PFSK-1 (cell line): ENCODE results near the gene AIP.
A peak's percentile ranks its signal among the peaks of the same experiment; 100 is the strongest.

Experiments
- FOXP2 ChIP-seq: optimal IDR thresholded peaks from 2 replicates; pipeline ENCODE3; 2011; ENCODE audit warnings: borderline replicate concordance, control low read depth, inconsistent platforms; ENCODE audit not compliant: insufficient read depth; ENCODE audit errors: extremely low read length, extremely low read depth
- POLR2AphosphoS5 ChIP-seq: IDR thresholded peaks from 2 replicates; pipeline ENCODE4 v1.6.1; 2012; ENCODE audit warnings: low read depth, mild to moderate bottlenecking, control low read depth, low read length, moderate library complexity
- REST ChIP-seq, 2 experiments: IDR thresholded peaks; 2 replicates each; pipeline versions ENCODE4 v1.6.1 to v1.8.0; 2011 to 2012; ENCODE audit warnings: low read depth in 2 of 2, low read length in 2 of 2, control low read depth in 1 of 2, inconsistent platforms in 1 of 2, mild to moderate bottlenecking in 1 of 2, moderate library complexity in 1 of 2; ENCODE audit not compliant: insufficient read depth in 1 of 2
- SIN3A ChIP-seq: IDR thresholded peaks from 2 replicates; pipeline ENCODE4 v1.6.1; 2012; ENCODE audit warnings: mild to moderate bottlenecking, low read length, moderate library complexity, borderline replicate concordance; ENCODE audit not compliant: insufficient read depth
- TAF1 ChIP-seq: IDR thresholded peaks from 2 replicates; pipeline ENCODE4 v1.6.1; 2012; ENCODE audit warnings: low read length, control low read depth, borderline replicate concordance; ENCODE audit not compliant: insufficient read depth

Gene AIP

GRCh38 chr11:67507864-67508485, 25.1 kb downstream of the AIP start, which contains the start of gene CDK2AP2:
Gene CDK2AP2 (minus strand): TSS chr11:67508162. CDS start chr11:67508082, 80 bp downstream.
- TF ChIP-seq TAF1 = no peak
- TF ChIP-seq SIN3A = peak; percentile 58; the same call in 1 of the 2 replicates
- no peak for TF ChIP-seq FOXP2
- TF ChIP-seq POLR2AphosphoS5 = peak; percentile 77
- no peak for TF ChIP-seq REST (IDR thresholded peaks at IDR 0.05; ENCODE audit: insufficient read depth in 1 of 2, low read depth in 2 of 2, low read length in 2 of 2)

DNA sequence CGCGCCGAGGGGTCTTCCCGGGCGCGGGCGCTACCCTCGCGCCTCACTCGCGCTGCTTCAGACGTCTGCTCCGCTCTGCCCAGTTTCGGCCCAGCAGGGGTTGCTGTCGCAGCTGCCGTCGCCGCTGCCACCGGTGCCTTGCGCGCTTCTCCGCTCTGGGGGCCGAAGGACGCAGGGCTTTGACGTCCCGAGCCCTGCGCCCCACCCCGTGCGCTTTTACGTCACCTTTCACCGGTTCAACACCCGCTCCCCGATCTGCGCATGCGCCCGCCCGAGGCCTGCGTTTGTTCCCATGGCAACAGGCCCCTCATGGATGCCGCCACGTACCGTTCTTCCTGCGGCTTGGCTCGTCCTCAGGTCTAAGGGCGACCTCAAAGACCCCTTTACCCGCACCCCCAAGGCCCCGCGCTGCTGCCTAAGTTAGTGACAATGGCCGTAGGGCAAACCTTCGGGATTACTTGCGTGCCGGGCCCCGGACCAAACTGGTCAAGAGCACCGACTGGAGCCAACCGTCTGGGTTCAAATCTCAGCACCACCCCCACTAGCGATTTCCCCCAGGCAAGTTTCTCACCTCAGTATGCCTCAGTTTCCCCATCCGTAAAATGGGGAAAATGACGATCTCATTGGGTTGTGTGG, 25.8 kb downstream of the AIP start:
- TF ChIP-seq SIN3A = peak; percentile 33; the same call in 1 of the 2 replicates
- no peak for TF ChIP-seq TAF1

DNA sequence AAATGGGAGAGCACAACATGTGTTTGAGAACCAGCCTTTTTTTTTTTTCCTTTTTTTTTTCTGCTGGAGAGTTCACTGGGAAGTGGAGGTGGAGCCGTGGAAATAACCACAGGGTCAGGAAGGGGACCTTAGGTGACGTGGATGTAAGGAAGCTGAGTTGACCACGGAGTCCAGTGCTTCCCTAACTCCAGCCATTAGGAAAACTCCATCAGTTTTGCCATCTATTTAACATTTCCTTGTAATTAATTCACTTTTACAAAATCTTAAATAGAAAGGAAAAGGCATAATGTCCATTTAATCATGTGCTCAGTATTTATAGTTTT, 27.2 kb downstream of the AIP start:
- TF ChIP-seq SIN3A (no peak), REST (IDR thresholded peaks at IDR 0.05; ENCODE audit: insufficient read depth in 1 of 2, low read depth in 2 of 2, low read length in 2 of 2) (no peak), TAF1 (no peak), POLR2AphosphoS5 (no peak), FOXP2 (no peak)

GRCh38 chr11:67514116-67514515, 31.3 kb downstream of the AIP start:
- TF ChIP-seq POLR2AphosphoS5 (no peak), REST (IDR thresholded peaks at IDR 0.05; ENCODE audit: insufficient read depth in 1 of 2, low read depth in 2 of 2, low read length in 2 of 2) (no peak), FOXP2 (no peak), SIN3A (no peak), TAF1 (no peak)

GRCh38 chr11:67516806-67517205, 34.0 kb downstream of the AIP start:
- TF ChIP-seq FOXP2 (no peak), POLR2AphosphoS5 (no peak), TAF1 (no peak), SIN3A (no peak), REST (IDR thresholded peaks at IDR 0.05; ENCODE audit: insufficient read depth in 1 of 2, low read depth in 2 of 2, low read length in 2 of 2) (no peak)
